Loucy (cell line): Measurements from ENCODE around the gene OR4K2.
"Not testable (repeated sequence)": the region's sequence is repeated elsewhere in the genome, so short reads cannot be mapped to it uniquely, and the experiment has no call there.

Experiments used
- H2AFZ ChIP-seq: fragments of 200-600 bp; sonication (generic); 2 replicates; pipeline ENCODE4 v1.6.0; 2016; ENCODE audit warnings: antibody characterized with exemption, mild to moderate bottlenecking, low read length, moderate library complexity
- H3F3A ChIP-seq: fragments of 200-600 bp; 2 replicates; pipeline ENCODE4 v1.6.0; 2016; ENCODE audit warnings: antibody characterized with exemption, low read depth, mild to moderate bottlenecking
- H3K27me3 ChIP-seq: fragments of 200-600 bp; sonication (generic); 2 replicates; pipeline ENCODE4 v1.6.1; 2014; ENCODE audit warnings: low read length, mild to moderate bottlenecking; ENCODE audit not compliant: insufficient read depth, poor library complexity, severe bottlenecking
- H3K36me3 ChIP-seq: fragments of 200-600 bp; sonication (generic); 2 replicates; pipeline ENCODE4 v1.6.1; 2016; ENCODE audit warnings: low read length; ENCODE audit not compliant: insufficient read depth
- H3K4me1 ChIP-seq: fragments of 200-600 bp; sonication (generic); 2 replicates; pipeline ENCODE4 v1.5.1; 2014; ENCODE audit warnings: low read length, mild to moderate bottlenecking; ENCODE audit not compliant: insufficient read depth, poor library complexity, severe bottlenecking
- H3K4me2 ChIP-seq: fragments of 200-600 bp; sonication (generic); 2 replicates; pipeline ENCODE4 v1.6.0; 2014; ENCODE audit warnings: antibody characterized with exemption, low read length, low read depth, mild to moderate bottlenecking; ENCODE audit not compliant: poor library complexity, severe bottlenecking
- H3K4me3 ChIP-seq: fragments of 200-600 bp; sonication (generic); 2 replicates; pipeline ENCODE4 v1.5.1; 2014; ENCODE audit warnings: low read length, mild to moderate bottlenecking, mixed read lengths; ENCODE audit not compliant: poor library complexity, severe bottlenecking
- H3K79me2 ChIP-seq: fragments of 200-600 bp; sonication (generic); 2 replicates; pipeline ENCODE4 v1.6.1; 2014; ENCODE audit warnings: low read length; ENCODE audit not compliant: insufficient read depth
- H3K9ac ChIP-seq: fragments of 200-600 bp; sonication (generic); 2 replicates; pipeline ENCODE4 v1.6.0; 2014; ENCODE audit warnings: mild to moderate bottlenecking, low read depth, low read length, moderate library complexity; ENCODE audit not compliant: poor library complexity, severe bottlenecking
- H3K9me2 ChIP-seq: fragments of 200-600 bp; sonication (generic); replicated peaks from 2 replicates; pipeline ENCODE4 v1.6.1; 2016; ENCODE audit warnings: low read depth, low read length, mixed read lengths
- H3K9me3 ChIP-seq: fragments of 200-600 bp; sonication (generic); 2 replicates; pipeline ENCODE4 v1.6.1; 2014; ENCODE audit warnings: mild to moderate bottlenecking, antibody characterized with exemption, low read length, low read depth; ENCODE audit not compliant: insufficient read depth
- H4K20me1 ChIP-seq: fragments of 200-600 bp; sonication (generic); 2 replicates; pipeline ENCODE4 v1.6.0; 2014; ENCODE audit warnings: antibody characterized with exemption, low read length, mild to moderate bottlenecking; ENCODE audit not compliant: insufficient read depth, poor library complexity, severe bottlenecking
- CTCF ChIP-seq: fragments of 200-600 bp; sonication (generic); conservative IDR thresholded peaks from 2 replicates; pipeline ENCODE4 v1.5.1; 2014; ENCODE audit warnings: mild to moderate bottlenecking, antibody characterized with exemption, low read length
- EZH2phosphoT487 ChIP-seq: fragments of 200-600 bp; IDR thresholded peaks from 2 replicates; pipeline ENCODE4 v1.6.1; 2018; ENCODE audit warnings: antibody characterized with exemption, mild to moderate bottlenecking, moderate library complexity, borderline replicate concordance

OR4K2 gene

DNA sequence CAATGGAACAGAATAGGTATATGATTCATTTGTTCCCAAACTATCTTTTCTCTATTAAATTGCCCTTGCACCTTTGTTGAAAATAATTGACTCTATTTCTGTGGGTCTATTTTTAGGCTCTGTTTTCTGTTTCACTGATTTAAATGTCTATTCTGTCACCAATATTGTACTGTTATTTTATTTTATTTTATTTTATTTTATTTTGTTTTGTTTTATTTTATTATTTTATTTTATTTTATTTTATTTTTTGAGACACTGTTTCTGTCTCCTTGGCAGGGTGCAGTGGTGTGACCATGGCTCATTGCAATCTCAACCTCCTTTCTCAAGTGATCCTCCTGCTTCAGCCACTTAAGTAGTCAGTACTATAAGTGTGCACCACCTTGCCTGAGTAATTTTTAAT lies 36.5 kb upstream of the OR4K2 start:
- Histone ChIP-seq H3F3A (no peaks in the 10 kb centered on the region), H2AFZ (no peak overlapping the region), H3K9ac (no peak overlapping the region), H3K36me3 (no peaks in the 10 kb centered on the region), H3K4me2 (no peak overlapping the region), H3K27me3 (no peaks in the 10 kb centered on the region), H3K4me3 (no peak overlapping the region), H4K20me1 (no peaks in the 10 kb centered on the region), H3K79me2 (no peaks in the 10 kb centered on the region), H3K4me1 (no peaks in the 10 kb centered on the region), H3K9me3 (no peaks in the 10 kb centered on the region), H3K9me2 (no peaks in the 10 kb centered on the region)
- no peak for TF ChIP-seq EZH2phosphoT487
- TF ChIP-seq CTCF, result no peak

GRCh38 chr14:19851365-19851764 lies 23.6 kb upstream of the OR4K2 start:
- TF ChIP-seq CTCF (no peak), EZH2phosphoT487 (no peak)
- H3K4me2 ChIP-seq, result no peak overlapping the region
- no peaks in the 10 kb centered on the region for H3K9me3 ChIP-seq
- no peaks in the 10 kb centered on the region for H3F3A ChIP-seq
- H3K4me1 ChIP-seq, result no peaks in the 10 kb centered on the region
- H3K27me3 ChIP-seq, result no peaks in the 10 kb centered on the region
- H3K36me3 ChIP-seq, result no peaks in the 10 kb centered on the region
- H3K79me2 ChIP-seq, result no peaks in the 10 kb centered on the region
- H3K9ac ChIP-seq, result no peak overlapping the region
- no peaks in the 10 kb centered on the region for H3K9me2 ChIP-seq
- H2AFZ ChIP-seq, result no peak overlapping the region
- no peak overlapping the region for H3K4me3 ChIP-seq
- H4K20me1 ChIP-seq, result no peaks in the 10 kb centered on the region

- H3K9me2 ChIP-seq, H3F3A ChIP-seq, H3K36me3 ChIP-seq, H3K9ac ChIP-seq, H3K79me2 ChIP-seq, H3K4me1 ChIP-seq, H2AFZ ChIP-seq, H4K20me1 ChIP-seq, H3K4me2 ChIP-seq, H3K4me3 ChIP-seq, H3K9me3 ChIP-seq, H3K27me3 ChIP-seq: not testable (repeated sequence)
These were observed 8.8 kb upstream of the OR4K2 start for GRCh38 chr14:19866061-19866669.

DNA sequence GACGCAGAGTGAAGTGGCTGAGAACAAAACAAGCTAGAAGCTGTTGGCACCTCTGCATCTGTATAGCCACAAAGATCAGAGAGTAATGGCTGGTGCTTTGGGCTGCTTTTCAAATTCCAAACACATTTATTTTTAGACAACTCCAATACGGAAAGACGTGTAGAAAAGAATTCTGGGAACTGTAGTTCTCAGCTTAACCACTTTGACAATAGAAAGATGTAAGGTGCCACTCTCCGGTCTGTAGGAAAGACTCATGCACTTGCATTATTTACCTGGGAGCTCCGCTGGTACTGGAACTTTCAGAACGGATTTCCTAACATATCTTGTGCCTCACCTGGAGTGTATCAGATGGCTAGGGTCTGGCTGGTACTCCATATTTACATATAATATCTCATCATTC lies 1.8 kb upstream of the OR4K2 start:
- Histone ChIP-seq H3K4me1 (no peaks in the 10 kb centered on the region), H3K79me2 (no peaks in the 10 kb centered on the region), H3K27me3 (no peaks in the 10 kb centered on the region), H3F3A (no peaks in the 10 kb centered on the region), H3K4me2 (no peak overlapping the region), H3K9ac (no peak overlapping the region), H3K9me3 (no peaks in the 10 kb centered on the region), H3K9me2 (no peaks in the 10 kb centered on the region), H3K36me3 (no peaks in the 10 kb centered on the region), H2AFZ (no peak overlapping the region), H3K4me3 (no peak overlapping the region), H4K20me1 (no peaks in the 10 kb centered on the region)
- no peak for TF ChIP-seq CTCF
- no peak for TF ChIP-seq EZH2phosphoT487
